Non-pigmented ciliary epithelial cell (primary cell): ENCODE measurements around the gene ACADSB.
A peak's percentile ranks its signal among the peaks of the same experiment; 100 is the strongest.

Source experiments
- DNase-seq: peaks from one replicate; pipeline ENCODE4 v3.0.0-alpha.2; 2010; ENCODE audit warnings: low read depth

Gene ACADSB

GRCh38 chr10:123008355-123009104 is at the start of gene ACADSB, which contains the start of gene IKZF5:
Gene ACADSB (plus strand): TSS chr10:123009006. CDS start chr10:123009030, 24 bp downstream.
Gene IKZF5 (minus strand): TSS chr10:123008795. CDS start chr10:122998625, 10,170 bp downstream.
- peak; percentile 95 for DNase-seq

GRCh38 chr10:122962405-122962804 is 46.4 kb upstream of the ACADSB start:
- DNase-seq, result no peak

GRCh38 chr10:122966879-122967278 is 41.9 kb upstream of the ACADSB start:
- DNase-seq, result no peak

DNA sequence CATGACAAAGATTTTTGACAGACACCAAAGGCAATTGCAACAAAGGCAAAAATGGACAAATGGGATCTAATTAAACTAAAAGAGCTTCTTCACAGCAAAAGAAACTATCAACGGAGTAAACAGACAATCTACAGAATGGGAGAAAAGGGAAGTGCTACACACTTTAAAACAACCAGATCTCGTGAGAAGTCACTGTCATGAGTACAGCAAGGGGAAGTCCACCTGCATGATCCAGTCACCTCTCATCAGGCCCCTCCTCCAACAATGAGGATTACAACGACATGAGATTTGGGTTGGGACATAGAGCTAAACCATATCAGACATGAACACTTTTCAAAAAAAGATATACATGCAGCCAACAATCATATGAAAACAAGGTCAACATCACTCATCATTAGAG is 40.1 kb upstream of the ACADSB start:
- no peak for DNase-seq

DNA sequence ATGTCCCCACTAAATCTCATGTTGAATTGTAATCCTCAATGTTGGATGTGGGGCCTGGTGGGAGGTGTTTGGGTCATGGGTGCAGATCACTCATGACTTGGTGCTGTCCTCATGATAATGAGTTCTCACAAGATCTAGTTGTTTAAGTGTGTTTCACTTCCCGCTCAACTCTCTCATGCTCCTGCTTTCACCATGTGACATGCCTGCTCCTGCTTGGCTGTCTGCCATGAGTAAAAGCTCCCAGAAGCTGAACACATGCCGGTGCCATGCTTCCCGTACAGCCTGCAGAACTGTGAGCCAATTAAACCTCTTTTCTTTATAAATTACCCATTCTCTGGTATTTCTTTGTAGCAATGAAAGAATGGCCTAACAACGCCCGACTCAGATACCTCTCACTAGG is 34.8 kb upstream of the ACADSB start:
- no peak for DNase-seq

- no peak for DNase-seq
Observed at GRCh38 chr10:122974543-122975064, 34.2 kb upstream of the ACADSB start.

DNA sequence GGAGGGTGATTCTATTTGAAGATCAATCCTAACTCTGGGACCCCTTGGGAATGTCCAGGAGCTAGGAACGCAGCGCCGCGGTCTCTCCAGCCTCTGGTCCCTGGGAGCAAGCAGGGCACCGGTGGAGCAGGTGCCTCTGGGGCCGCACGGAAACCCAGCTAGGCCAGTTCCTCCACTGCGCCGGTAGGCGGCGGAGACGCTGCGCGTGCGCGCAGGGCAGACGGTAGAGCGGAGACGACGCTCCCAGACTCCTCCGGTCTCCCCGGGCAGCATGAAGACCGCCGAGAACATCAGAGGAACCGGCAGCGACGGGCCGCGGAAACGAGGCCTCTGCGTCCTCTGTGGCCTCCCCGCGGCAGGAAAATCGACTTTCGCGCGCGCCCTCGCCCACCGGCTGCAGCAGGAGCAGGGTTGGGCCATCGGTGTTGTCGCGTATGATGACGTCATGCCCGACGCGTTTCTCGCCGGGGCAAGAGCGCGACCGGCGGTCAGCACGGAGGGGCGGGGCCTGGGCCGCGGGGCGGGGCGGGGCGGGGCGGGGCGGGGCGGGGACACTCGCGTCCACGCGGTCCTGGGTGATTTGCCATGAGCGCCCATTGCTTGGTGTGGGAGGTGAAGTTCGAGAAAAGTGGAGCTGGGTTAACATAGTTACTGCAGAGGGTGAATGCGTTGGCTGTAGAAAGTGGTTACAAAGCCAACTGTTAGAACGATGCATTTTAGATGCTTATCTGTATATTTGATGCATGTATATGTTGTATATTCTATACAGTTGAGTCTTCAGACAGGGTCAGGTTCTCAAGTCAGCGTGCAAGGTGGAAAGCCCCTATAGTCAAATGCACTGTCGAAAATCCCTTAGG is 28.4 kb upstream of the ACADSB start, which contains the start of gene PSTK:
Gene PSTK (plus strand): TSS at position 193 of the 857 bp plus-strand sequence. CDS start 79 bp downstream, at position 272.
- DNase-seq, result peak; percentile 50

DNA sequence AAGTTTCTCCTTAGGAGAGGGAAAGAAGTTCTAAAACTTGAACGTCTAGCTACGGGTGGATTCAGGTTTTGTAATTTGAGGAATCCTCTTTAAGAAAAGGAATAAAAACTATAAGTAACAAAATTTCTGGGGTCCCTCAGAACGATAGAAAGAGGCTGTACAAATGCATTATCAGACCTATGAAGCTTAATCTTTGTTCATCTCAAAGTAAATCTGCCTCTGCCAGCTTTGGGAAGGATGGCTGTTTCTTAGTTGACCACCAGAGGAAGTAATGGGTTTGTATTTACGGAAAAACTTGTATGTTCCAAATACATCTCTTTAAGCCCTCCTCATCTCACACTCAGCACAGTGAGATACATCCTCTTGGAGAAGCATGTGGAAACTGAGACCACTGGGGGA is 27.7 kb upstream of the ACADSB start:
- DNase-seq, result no peak

DNA sequence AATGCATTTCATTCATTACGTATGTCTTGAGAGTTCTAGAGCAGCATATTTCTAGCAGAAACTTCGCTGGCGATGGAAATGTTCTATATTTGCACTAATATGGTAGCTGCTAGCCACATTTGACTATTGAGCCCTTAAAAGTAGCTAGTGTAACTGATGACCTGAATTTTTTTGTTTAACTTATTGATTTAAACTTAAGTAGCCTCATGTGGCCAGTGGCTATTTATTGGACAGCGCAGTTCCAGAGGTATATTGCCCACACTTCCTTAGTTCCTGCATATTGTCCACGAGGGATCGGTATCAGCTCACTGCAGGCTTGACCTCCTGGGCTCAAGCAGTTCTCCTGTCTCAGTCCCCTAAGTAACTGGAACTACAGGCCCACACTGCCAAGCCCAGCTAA is 24.9 kb upstream of the ACADSB start:
- DNase-seq, result no peak

DNA sequence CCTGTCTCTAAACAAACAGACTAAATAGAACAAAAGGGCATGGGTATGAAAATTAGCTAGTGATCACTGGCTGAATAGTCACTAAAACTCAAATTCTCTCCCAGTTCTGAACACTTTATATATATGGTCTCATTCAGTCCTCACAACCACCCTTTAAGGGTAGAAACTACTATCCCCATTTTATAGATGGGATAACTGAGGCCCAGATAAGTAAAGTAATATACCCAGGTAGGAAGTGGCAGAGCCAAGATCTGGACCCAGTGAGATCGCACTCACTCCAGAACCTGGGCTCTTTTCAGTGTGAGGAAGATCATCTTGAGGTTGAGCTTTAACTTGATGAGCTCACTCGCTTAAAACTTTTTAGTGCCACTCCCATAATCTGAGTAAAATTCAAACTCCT is 24.1 kb upstream of the ACADSB start:
- no peak for DNase-seq

DNA sequence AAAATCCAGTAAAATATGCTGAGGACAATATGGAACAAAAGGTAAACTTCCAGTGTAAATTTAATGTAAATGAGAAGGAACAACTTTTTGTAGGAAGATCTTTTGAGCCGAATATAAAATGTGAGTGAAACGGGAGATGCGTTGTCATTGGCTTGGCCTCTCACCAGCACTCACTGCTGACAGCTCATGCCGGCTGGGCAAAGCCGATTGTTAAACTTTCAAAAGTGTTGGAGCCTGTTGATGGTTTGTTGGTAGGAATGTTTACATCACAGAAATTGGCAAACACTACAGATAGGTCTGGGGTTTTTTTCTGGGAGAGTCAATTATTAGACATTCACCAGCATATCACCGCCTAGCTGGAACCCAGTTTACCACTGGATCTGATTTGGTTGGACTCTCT is 22.5 kb upstream of the ACADSB start:
- no peak for DNase-seq

DNA sequence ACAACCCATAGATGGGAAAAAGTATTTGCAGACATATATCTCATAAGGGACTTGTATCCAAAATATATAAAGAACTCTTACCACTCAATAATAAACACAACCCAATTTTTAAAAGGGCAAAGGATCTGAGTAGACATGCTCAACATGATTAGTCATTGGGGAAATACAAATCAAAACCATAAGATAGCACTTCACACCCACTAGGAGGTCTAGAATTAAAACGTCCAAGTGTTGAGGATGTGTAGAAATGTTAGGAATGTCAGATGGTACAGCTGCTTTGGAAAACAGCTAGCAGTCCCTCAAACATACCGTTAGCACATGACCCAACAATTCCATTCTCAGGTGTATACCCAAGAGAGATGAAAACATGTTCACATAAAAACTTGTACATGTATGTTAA is 20.3 kb upstream of the ACADSB start:
- DNase-seq, result no peak

DNA sequence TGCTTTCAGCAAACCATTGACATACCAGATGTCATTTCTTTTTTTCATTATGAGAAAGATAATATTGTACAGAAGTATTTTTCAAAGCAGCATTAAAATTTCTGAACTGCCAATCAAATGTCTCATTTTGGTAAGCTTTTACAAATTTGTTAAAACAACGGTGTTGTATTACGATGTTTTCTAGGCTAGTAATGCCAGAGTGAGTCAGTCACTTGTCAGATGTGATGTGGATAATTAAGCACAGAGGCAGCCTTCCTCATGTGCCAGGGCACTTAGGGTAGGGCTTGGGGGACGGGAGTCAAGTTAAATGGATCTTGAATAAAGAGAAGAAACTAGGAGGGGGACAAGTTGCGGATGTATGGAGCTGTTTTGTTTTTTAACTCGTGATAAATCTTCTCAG is 18.5 kb upstream of the ACADSB start:
- DNase-seq, result no peak

DNA sequence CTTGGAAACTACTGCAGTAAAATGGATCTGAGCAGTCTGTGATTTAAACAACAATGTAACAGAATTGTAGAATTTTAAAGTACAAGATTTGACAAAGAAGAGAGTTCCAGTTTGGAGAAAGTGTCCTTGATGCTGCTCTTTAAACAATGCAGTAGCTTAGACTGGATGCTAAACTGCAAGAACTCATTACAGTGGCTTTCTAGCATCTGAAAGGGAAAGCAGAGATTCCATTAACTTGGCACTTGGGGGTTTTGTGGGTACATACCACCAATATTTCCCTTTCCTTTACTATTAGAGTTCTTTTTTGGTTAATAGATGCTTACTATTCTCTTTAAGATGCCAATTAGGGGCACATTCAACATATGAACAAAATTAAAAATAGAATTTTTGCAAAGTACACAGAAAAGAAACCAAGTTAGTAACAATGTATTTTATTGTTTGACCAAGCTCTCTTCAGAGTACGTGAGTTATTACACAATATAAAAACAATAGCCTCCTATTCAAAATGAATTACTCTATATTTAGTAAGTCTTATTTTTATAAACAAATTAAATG is 16.7 kb upstream of the ACADSB start:
- no peak for DNase-seq

DNA sequence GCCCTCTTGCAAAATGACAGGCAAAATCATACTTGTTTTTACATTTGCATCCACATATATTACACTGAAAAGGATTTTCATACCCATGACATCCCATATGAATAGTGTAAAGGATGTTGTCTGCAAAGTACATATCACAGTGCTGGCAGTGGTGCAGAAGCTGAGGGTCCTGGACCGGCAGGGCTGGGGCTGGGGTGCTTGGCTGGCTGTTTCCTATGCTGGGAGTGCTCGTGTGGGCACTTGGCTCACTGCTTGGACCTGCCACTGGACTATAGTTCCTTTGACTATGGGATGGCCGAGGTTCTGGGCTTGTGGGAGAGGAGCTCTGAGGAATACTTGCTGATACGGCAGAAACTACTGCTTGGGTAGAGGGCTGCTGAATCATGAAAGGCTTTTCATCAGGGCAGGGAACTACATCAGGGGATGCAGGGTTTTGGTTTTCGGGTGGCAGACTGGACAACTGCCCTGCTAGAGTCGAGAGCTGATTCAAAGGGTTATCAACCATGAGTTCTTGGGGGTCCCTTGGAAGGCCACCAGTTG is 14.9 kb upstream of the ACADSB start:
- no peak for DNase-seq

GRCh38 chr10:122995936-122996335 is 12.9 kb upstream of the ACADSB start:
- no peak for DNase-seq

- no peak for DNase-seq
Observed at GRCh38 chr10:122997864-122998263, 10.9 kb upstream of the ACADSB start.

DNA sequence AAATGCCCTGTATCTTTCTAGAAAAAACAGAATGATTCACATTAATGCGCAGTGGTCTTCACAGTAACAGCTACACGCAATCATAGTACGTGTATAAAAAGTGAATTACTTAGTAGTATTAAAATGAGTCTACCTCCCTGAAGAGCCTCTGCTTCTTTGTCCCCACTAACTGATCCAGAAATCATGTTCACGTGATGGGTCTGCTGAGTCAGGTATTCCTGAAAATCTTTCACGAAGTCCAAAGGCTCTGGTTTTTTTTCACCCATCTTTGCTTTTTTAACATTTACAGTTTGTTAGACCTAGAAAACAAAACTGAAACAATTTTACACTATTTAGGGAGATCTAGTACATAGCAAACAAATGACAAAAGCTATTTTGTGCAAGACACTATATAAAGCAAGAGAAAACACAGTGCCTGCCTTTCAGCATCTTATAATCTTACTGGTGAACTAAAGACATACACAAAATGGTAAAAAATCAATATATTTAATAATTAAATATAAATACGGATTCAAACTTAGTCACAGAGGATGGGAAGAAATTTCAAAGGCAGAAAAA is 10.4 kb upstream of the ACADSB start:
- no peak for DNase-seq

GRCh38 chr10:122998934-122999333 is 9.9 kb upstream of the ACADSB start:
- no peak for DNase-seq

- DNase-seq, result no peak
Observed at GRCh38 chr10:122999347-122999746, 9.5 kb upstream of the ACADSB start.

- no peak for DNase-seq
Observed at GRCh38 chr10:123000155-123000554, 8.7 kb upstream of the ACADSB start.

DNA sequence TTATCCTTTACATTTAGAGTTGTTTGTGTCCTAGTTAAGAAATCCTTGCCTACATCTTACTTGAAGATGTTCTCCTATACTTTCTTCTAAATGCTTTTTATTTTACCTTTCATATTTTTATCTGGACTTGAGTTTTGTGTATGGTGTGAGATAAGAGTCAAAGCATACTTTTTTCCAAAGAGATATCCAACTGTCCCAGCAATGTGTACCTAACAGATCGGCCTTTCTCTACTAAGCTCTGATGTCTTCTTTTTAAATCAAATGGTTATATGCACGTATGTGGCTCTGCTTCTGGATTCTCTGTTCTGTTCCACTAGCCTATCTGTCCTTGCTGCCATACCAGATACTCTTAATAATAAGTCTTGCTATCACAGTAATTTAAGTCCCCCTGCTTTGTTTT is 7.4 kb upstream of the ACADSB start:
- DNase-seq, result no peak
